GM12892 (cell line): ENCODE data around the gene IP6K3.

Source experiments
- POLR2A ChIP-seq: IDR thresholded peaks from 2 replicates; pipeline ENCODE4 v1.6.1; 2011; ENCODE audit warnings: low read depth, low read length, control low read depth
- POLR2AphosphoS5 ChIP-seq: IDR thresholded peaks from 2 replicates; pipeline ENCODE4 v1.6.1; 2011; ENCODE audit warnings: low read depth, low read length, control low read depth

DNA sequence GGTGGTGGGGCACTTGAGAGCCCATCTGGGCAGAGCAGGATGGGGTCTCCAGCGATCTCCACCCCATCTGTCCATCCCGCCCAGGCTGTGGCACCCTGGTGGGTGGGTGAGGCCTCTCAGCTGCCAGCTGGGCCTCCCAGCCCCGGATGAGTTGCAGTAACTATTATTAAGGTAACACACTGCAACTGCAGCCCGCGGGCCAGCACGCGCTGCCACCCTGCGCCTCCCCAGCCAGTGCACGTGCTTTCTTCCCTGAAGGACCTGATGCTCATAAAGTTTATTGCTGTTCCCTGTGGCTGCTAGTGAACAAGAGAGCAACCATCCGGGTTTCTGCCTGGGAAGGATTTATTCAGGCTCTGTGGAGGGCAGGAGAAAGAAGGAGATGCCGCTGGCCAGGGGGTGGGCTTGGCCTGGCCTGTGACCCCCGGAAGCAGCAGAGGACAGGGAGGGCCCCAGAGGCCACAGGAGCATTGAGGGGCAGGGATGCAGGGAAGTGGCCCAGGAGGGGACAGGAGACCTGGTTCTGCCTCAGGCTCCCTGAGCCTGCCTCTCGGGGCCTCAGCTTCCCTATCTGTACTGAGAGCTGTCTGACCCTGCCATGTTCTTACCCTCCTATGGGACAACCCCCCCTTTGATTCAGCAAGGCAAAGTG is 1.7 kb downstream of the IP6K3 start:
- TF ChIP-seq POLR2A (no peak), POLR2AphosphoS5 (no peak)
